SK-N-SH (cell line): ENCODE data around the gene BBOX1.

ENCODE experiments used
- POLR2AphosphoS5 ChIP-seq: IDR thresholded peaks from 2 replicates; pipeline ENCODE4 v1.6.1; 2012; ENCODE audit warnings: low read depth, low read length
- RAD21 ChIP-seq: IDR thresholded peaks from 2 replicates; pipeline ENCODE4 v1.6.1; 2012; ENCODE audit warnings: mild to moderate bottlenecking, low read length
- RXRA ChIP-seq: IDR thresholded peaks from 2 replicates; pipeline ENCODE4 v1.4.0; 2012; ENCODE audit warnings: low read depth, mild to moderate bottlenecking, borderline replicate concordance
- TF ChIP-seq, protein P1 (sequence below): fragments of 200-600 bp; sonication (generic); IDR thresholded peaks from 2 replicates; pipeline ENCODE4 v1.6.1; 2017; ENCODE audit warnings: antibody characterized with exemption, mild to moderate bottlenecking, moderate library complexity

GRCh38 chr11:27159335-27159679 lies 118.7 kb downstream of the BBOX1 start:
- no peak for TF ChIP-seq POLR2AphosphoS5
- TF ChIP-seq, protein P1, sequence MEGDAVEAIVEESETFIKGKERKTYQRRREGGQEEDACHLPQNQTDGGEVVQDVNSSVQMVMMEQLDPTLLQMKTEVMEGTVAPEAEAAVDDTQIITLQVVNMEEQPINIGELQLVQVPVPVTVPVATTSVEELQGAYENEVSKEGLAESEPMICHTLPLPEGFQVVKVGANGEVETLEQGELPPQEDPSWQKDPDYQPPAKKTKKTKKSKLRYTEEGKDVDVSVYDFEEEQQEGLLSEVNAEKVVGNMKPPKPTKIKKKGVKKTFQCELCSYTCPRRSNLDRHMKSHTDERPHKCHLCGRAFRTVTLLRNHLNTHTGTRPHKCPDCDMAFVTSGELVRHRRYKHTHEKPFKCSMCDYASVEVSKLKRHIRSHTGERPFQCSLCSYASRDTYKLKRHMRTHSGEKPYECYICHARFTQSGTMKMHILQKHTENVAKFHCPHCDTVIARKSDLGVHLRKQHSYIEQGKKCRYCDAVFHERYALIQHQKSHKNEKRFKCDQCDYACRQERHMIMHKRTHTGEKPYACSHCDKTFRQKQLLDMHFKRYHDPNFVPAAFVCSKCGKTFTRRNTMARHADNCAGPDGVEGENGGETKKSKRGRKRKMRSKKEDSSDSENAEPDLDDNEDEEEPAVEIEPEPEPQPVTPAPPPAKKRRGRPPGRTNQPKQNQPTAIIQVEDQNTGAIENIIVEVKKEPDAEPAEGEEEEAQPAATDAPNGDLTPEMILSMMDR = no peak
- no peak for TF ChIP-seq RAD21
- TF ChIP-seq RXRA = no peak
